ENCODE data around the gene AKT1. TPM values are rescaled to one million over a fixed set of nuclear protein-coding genes. Genes with fewer than 3 reads are reported as not detected.
A peak's percentile ranks its signal among the peaks of the same experiment; 100 is the strongest.

AKT1 gene
- total RNA-seq, 1 donor from 2014 or later: 112 TPM

DNA sequence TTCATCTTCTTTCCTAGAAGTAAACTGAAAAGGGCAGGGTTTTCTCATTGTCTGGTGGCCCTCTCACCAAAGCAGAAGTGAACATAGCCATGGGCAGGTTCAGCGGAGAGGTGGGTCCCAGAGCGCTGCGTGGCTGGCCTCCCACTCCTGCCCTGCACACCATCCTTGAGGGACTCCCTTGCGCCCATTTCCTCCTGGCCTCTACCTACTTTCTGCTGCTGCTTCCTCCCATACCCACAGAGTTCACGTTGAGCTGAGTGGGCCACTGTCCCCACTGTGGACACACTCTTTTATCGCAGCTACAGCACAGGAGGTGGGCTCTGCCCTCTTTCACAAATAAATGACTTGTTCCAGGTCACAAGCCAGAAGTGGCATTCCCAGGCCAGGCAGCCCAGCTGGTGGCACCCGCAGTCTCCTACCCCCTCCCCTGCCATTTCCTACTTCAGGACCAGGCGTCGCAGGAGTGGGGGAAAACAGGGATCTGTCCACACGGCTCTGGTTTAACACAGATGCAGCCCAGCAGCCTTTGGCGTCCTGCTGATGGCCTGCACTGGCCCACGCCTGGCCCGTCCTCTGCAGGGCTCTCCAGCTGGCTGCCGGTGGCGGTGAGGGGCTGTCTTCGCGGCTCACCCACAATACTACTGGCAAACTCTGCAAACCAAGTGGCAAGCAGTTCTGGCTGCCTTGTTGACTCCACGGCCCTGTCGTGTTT, 37.7 kb downstream of the AKT1 start:
- no peak overlapping the region for H3K27ac ChIP-seq
- no peak for DNase-seq (ENCODE audit: low spot score in 2 of 2)
- TF ChIP-seq, protein P1, sequence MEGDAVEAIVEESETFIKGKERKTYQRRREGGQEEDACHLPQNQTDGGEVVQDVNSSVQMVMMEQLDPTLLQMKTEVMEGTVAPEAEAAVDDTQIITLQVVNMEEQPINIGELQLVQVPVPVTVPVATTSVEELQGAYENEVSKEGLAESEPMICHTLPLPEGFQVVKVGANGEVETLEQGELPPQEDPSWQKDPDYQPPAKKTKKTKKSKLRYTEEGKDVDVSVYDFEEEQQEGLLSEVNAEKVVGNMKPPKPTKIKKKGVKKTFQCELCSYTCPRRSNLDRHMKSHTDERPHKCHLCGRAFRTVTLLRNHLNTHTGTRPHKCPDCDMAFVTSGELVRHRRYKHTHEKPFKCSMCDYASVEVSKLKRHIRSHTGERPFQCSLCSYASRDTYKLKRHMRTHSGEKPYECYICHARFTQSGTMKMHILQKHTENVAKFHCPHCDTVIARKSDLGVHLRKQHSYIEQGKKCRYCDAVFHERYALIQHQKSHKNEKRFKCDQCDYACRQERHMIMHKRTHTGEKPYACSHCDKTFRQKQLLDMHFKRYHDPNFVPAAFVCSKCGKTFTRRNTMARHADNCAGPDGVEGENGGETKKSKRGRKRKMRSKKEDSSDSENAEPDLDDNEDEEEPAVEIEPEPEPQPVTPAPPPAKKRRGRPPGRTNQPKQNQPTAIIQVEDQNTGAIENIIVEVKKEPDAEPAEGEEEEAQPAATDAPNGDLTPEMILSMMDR (IDR thresholded peaks at IDR 0.05): no peak
- intact Hi-C loops (cut with DNase I): no loop called here
- no peaks in the 10 kb centered on the region for H3K9me3 ChIP-seq
- peaks cover 58 to 62% of the 10 kb centered on the region in 2 donors for H3K36me3 ChIP-seq
- no peaks in the 10 kb centered on the region for H3K27me3 ChIP-seq
- peaks cover 14 to 16% of the 10 kb centered on the region in 2 donors for H3K4me1 ChIP-seq
- H3K4me3 ChIP-seq: no peak overlapping the region

DNA sequence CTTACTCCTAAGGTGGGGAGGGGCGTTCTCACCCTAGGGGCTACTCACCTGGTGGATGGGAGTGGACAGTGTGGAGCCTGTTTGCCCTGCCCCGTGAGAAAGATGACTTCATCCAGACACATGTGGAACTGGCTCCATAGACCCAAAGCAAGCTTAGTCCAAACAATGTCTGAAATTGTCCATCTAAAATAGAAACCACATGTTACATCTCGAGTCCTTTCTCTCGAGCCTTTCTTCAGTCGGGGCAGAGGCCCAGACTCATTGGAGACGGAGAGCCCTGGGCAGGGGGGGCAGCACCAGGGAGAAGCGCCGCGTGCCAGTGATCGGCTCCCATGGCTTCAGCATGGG, 38.3 kb downstream of the AKT1 start:
- Histone ChIP-seq H3K36me3 (peaks cover 56 to 62% of the 10 kb centered on the region in 2 donors), H3K9me3 (no peaks in the 10 kb centered on the region), H3K27me3 (no peaks in the 10 kb centered on the region), H3K4me3 (no peak overlapping the region), H3K27ac (no peak overlapping the region), H3K4me1 (peaks cover 14 to 18% of the 10 kb centered on the region in 2 donors)
- TF ChIP-seq, protein P1 (IDR thresholded peaks at IDR 0.05): no peak
- intact Hi-C loops (cut with DNase I): no loop called here
- DNase-seq (ENCODE audit: low spot score in 2 of 2): no peak

DNA sequence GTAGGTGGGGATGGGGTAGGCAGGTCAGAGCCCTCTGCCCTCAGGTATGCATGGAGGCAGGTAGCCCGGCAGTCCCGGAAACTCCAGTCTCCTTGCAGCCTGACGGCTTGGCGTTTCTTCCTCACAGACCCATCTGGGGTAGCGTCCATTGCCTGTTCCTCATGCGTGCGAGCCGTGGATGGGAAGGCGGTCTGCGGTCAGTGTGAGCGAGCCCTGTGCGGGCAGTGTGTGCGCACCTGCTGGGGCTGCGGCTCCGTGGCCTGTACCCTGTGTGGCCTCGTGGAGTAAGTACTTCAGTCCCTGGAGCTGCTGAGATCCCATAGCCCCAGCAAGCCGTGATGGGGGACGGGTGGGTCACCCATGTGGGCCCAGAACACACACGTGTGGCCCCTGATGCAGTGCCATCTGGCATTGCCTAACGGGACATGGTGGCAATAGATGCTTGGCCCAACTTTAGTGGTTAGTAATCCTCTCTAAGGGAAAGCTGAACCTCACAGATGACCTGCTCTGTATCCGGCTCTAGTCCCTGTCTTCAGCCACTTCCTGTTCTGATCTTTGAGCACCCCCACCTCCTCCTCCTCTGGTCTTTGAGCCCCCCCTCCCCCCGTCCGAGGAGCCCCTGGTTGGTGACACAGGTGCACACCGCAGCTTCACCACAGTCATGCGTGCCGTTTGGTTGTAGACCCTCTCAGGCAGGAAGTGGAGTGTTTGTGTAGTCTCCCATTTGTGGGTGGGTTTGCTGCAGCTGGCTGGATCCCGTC, 38.9 kb downstream of the AKT1 start:
- Histone ChIP-seq H3K4me3 (no peak overlapping the region), H3K27ac (no peak overlapping the region), H3K36me3 (peaks cover 51 to 62% of the 10 kb centered on the region in 2 donors), H3K9me3 (no peaks in the 10 kb centered on the region), H3K4me1 (peaks cover 19 to 23% of the 10 kb centered on the region in 2 donors), H3K27me3 (no peaks in the 10 kb centered on the region)
- no peak for DNase-seq (ENCODE audit: low spot score in 2 of 2)
- TF ChIP-seq, protein P1 (IDR thresholded peaks at IDR 0.05): no peak
- intact Hi-C loops (cut with DNase I): no loop called here

DNA sequence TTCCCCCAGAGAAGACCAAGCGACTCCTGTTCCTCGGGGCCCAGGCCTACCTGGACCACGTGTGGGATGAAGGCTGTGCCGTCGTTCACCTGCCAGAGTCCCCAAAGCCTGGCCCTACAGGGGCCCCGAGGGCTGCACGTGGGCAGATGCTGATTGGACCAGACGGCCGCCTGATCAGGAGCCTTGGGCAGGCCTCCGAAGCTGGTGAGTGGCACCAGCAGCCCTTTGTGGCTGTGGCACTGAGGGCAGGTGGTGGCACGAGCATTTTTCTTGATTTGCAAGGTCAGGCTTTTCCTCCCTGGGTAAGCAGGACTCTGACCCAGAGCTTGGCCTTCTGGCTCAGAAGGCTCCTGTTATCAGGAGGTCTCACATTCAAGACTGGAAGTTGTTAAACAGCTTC, 39.9 kb downstream of the AKT1 start:
- TF ChIP-seq, protein P1 (IDR thresholded peaks at IDR 0.05): no peak
- H3K4me3 ChIP-seq: no peak overlapping the region
- H3K9me3 ChIP-seq: no peaks in the 10 kb centered on the region
- DNase-seq (ENCODE audit: low spot score in 2 of 2): no peak
- no peak overlapping the region for H3K27ac ChIP-seq
- H3K36me3 ChIP-seq: peaks cover 49 to 53% of the 10 kb centered on the region in 2 donors
- H3K27me3 ChIP-seq: no peaks in the 10 kb centered on the region
- intact Hi-C loops (cut with DNase I): no loop called here
- H3K4me1 ChIP-seq: peaks cover 20 to 28% of the 10 kb centered on the region in 2 donors

DNA sequence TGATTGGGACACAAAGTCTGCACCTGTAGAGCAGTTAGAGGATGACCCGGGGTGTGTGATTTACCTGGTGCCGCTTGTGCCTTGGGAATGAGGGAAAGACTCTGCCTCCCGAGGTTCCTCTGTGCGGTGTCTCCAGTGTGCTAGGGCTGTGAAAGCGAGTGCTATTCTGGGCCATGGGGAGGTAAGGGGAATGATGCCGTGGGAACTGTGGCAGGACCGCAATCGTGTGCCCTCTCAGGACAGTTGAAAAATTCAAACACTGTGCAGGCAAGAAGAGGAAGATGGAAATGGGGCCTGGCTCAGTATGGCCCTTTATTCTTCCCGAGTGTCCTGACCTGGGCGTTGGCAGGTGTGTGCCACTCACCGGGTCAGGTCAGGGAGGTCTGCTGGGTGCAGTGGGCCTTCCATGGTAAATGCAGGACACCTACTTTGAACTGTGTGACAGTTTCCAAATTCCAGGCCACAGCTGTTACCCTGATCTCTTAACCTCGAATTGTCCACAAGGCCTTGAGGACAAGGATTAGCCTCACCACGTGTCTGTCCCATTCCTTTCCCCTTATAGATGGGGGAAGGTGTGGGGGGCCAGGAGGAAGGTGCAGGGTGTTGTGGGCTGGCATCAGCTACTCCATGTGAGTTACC, 41.2 kb downstream of the AKT1 start:
- H3K36me3 ChIP-seq: peaks cover 37 to 40% of the 10 kb centered on the region in 2 donors
- DNase-seq (ENCODE audit: low spot score in 2 of 2): no peak
- H3K4me1 ChIP-seq: peaks cover 26 to 41% of the 10 kb centered on the region in 2 donors
- intact Hi-C loops (cut with DNase I): no loop called here
- no peak overlapping the region for H3K27ac ChIP-seq
- peak overlapping the region; percentile 89 to 99 for H3K4me3 ChIP-seq
- H3K27me3 ChIP-seq: no peaks in the 10 kb centered on the region
- TF ChIP-seq, protein P1 (IDR thresholded peaks at IDR 0.05): no peak
- no peaks in the 10 kb centered on the region for H3K9me3 ChIP-seq
